CD8-positive, alpha-beta memory T cell (primary cell): ENCODE data around the gene CD9. TPM values are rescaled to one million over a fixed set of nuclear protein-coding genes. Genes with fewer than 3 reads are reported as not detected.

Experiments
- CTCF ChIA-PET: fragments of 350-600 bp; sonication (Branson Sonifier 250); formaldehyde crosslinking; loops from one replicate; lab custom pipeline; 2021; ENCODE audit warnings: antibody characterized with exemption; lab: Charles Lee
- POLR2A ChIA-PET: fragments of 350-600 bp; sonication (Branson Sonifier 250); formaldehyde crosslinking; loops from one replicate; lab custom pipeline; 2021; ENCODE audit warnings: antibody characterized with exemption; lab: Charles Lee
- DNase-seq, 5 donors: peaks; one replicate each; pipeline versions ENCODE4 v3.0.0 to v3.0.0-alpha.2; 2020 to 2022; ENCODE audit warnings: mixed read lengths in 1 of 5
- H3K27ac ChIP-seq: one replicate; pipeline ENCODE4 v1.7.0; 2013; ENCODE audit warnings: low read depth, mild to moderate bottlenecking, low read length, moderate library complexity
- H3K27me3 ChIP-seq: 2 replicates; pipeline ENCODE4 v1.7.0; 2013; ENCODE audit warnings: low read length, mild to moderate bottlenecking; ENCODE audit not compliant: insufficient read depth, poor library complexity, severe bottlenecking
- H3K36me3 ChIP-seq: 2 replicates; pipeline ENCODE4 v1.7.0; 2013; ENCODE audit warnings: mild to moderate bottlenecking, low read length, moderate library complexity; ENCODE audit not compliant: insufficient read depth
- H3K4me1 ChIP-seq: 2 replicates; pipeline ENCODE4 v1.7.0; 2013; ENCODE audit warnings: mild to moderate bottlenecking, low read length, moderate library complexity; ENCODE audit not compliant: insufficient read depth
- H3K4me3 ChIP-seq: 2 replicates; pipeline ENCODE4 v1.7.0; 2013; ENCODE audit warnings: mild to moderate bottlenecking, low read length
- H3K9me3 ChIP-seq: 2 replicates; pipeline ENCODE4 v1.7.0; 2013; ENCODE audit warnings: mild to moderate bottlenecking, low read length
- H3K27ac Mint-ChIP-seq, 8 donors: one replicate each; pipeline ENCODE4 v1.8.0; 2020 to 2021; ENCODE audit warnings: mixed read lengths in 8 of 8, mild to moderate bottlenecking in 6 of 8, inconsistent platforms in 3 of 8, moderate library complexity in 3 of 8
- H3K27me3 Mint-ChIP-seq, 2 donors: one replicate each; pipeline ENCODE4 v1.8.0; 2020 to 2021; ENCODE audit warnings: mixed read lengths in 2 of 2, mild to moderate bottlenecking in 1 of 2, moderate library complexity in 1 of 2
- H3K36me3 Mint-ChIP-seq, 3 donors: one replicate each; pipeline ENCODE4 v1.8.0; 2020 to 2021; ENCODE audit warnings: mixed read lengths in 3 of 3, inconsistent platforms in 1 of 3, mild to moderate bottlenecking in 1 of 3
- H3K4me1 Mint-ChIP-seq, 3 donors: one replicate each; pipeline ENCODE4 v1.8.0; 2020 to 2021; ENCODE audit warnings: mixed read lengths in 3 of 3, inconsistent platforms in 1 of 3, mild to moderate bottlenecking in 1 of 3
- H3K4me3 Mint-ChIP-seq, 7 donors: one replicate each; pipeline ENCODE4 v1.8.0; 2020 to 2021; ENCODE audit warnings: mixed read lengths in 7 of 7, mild to moderate bottlenecking in 6 of 7, moderate library complexity in 4 of 7, inconsistent platforms in 2 of 7
- H3K9me3 Mint-ChIP-seq, 5 donors: one replicate each; pipeline ENCODE4 v1.8.0; 2020 to 2022; ENCODE audit warnings: mixed read lengths in 5 of 5, mild to moderate bottlenecking in 3 of 5, moderate library complexity in 2 of 5, inconsistent platforms in 1 of 5
- polyA plus RNA-seq: library from polyadenylated mRNA; unstranded; fragments of 300-500 nt; fragmentation: Illumina TruSeq; gene quantifications from one replicate; pipeline ENCODE4 v1.2.3, GENCODE V29; 2021
- total RNA-seq, 2 experiments: library from RNA; stranded (reverse); gene quantifications; one replicate each; pipeline ENCODE4 v1.2.3, GENCODE V29; 2021

CD9 gene
- total and polyA plus RNA-seq, 3 experiments from 2014 or later, result 6.9 to 16.2 (median 13.5) TPM

- H3K27ac ChIP-seq, result no peak overlapping the region
Observed at GRCh38 chr12:6285063-6285477, 84.9 kb downstream of the CD9 start.

GRCh38 chr12:6285532-6286306 is 85.5 kb downstream of the CD9 start:
- no peak overlapping the region for H3K4me3 ChIP-seq
- DNase-seq, result no peak
- H3K27me3 ChIP-seq, result no peaks in the 10 kb centered on the region
- peaks cover 0 to 2% (median 0%) of the 10 kb centered on the region in 5 donors for H3K9me3 Mint-ChIP-seq
- no peaks in the 10 kb centered on the region for H3K36me3 ChIP-seq
- no peaks in the 10 kb centered on the region for H3K9me3 ChIP-seq
- H3K27ac ChIP-seq, result no peak overlapping the region
- peaks cover 2 to 5% (median 4%) of the 10 kb centered on the region in 3 donors for H3K4me1 Mint-ChIP-seq
- H3K4me1 ChIP-seq, result no peaks in the 10 kb centered on the region
- peaks cover 8 to 18% of the 10 kb centered on the region in 2 donors for H3K27me3 Mint-ChIP-seq
- no peaks in the 10 kb centered on the region for H3K36me3 Mint-ChIP-seq
- H3K27ac Mint-ChIP-seq, result no peak overlapping the region
- POLR2A ChIA-PET, result no interaction called here
- CTCF ChIA-PET, result interaction anchor here (1.0 to 8.0 kb wide), 11 partner anchors 29 to 298 kb away, joined by 3 to 94 read pairs (median 4); no protein-coding TSS in a partner anchor
- no peak overlapping the region for H3K4me3 Mint-ChIP-seq

More at GRCh38 chr12:6285063-6285477, 84.9 kb downstream of the CD9 start:
- H3K9me3 ChIP-seq, result no peaks in the 10 kb centered on the region
- DNase-seq, result peak; percentile 42 to 70 (median 49)
- no peaks in the 10 kb centered on the region for H3K36me3 ChIP-seq
- ChIA-PET CTCF (interaction anchor here (0.6 to 8.0 kb wide), 20 partner anchors 9 to 297 kb away, joined by 3 to 94 read pairs (median 4); no protein-coding TSS in a partner anchor), POLR2A (no interaction called here)
- no peaks in the 10 kb centered on the region for H3K36me3 Mint-ChIP-seq
- H3K4me1 Mint-ChIP-seq, result peaks cover 2 to 5% (median 4%) of the 10 kb centered on the region in 3 donors
- no peaks in the 10 kb centered on the region for H3K27me3 ChIP-seq
- H3K9me3 Mint-ChIP-seq, result peaks cover 0 to 2% (median 0%) of the 10 kb centered on the region in 5 donors
- no peak overlapping the region for H3K4me3 Mint-ChIP-seq
- H3K27ac Mint-ChIP-seq, result peak overlapping the region in 3 of 8 donors; percentile 18 to 70 (median 51)
- H3K4me3 ChIP-seq, result no peak overlapping the region
- H3K27me3 Mint-ChIP-seq, result peaks cover 9 to 23% of the 10 kb centered on the region in 2 donors
- no peaks in the 10 kb centered on the region for H3K4me1 ChIP-seq

Other genes with a start within 250 kb of the CD9 start
- under 1 TPM in 1 of 2 experiments, not detected in 1; 0.02 TPM for gene VWF, start 75.7 kb upstream of the CD9 start, total RNA-seq
- not detected for gene VWF, start 75.7 kb upstream of the CD9 start, polyA plus RNA-seq
- not detected for gene PLEKHG6, start 110.3 kb downstream of the CD9 start, total RNA-seq
- gene PLEKHG6, start 110.3 kb downstream of the CD9 start, polyA plus RNA-seq, result 0.72 TPM
- 10 to 100 TPM; 62.1 to 62.9 TPM for gene TNFRSF1A, start 141.7 kb downstream of the CD9 start, total RNA-seq
- 57.1 TPM for gene TNFRSF1A, start 141.7 kb downstream of the CD9 start, polyA plus RNA-seq
- gene SCNN1A, start 175.2 kb downstream of the CD9 start, total RNA-seq, result under 1 TPM; 0.77 to 0.93 TPM
- gene SCNN1A, start 175.2 kb downstream of the CD9 start, polyA plus RNA-seq, result 0.49 TPM
- gene LTBR, start 183.8 kb downstream of the CD9 start, total RNA-seq, result 1 to 10 TPM in 1 of 2 experiments, under 1 TPM in 1; 0.51 to 1.4 TPM
- not detected for gene LTBR, start 183.8 kb downstream of the CD9 start, polyA plus RNA-seq
- gene CD27, start 244.6 kb downstream of the CD9 start, total RNA-seq, result 100 to 1,000 TPM; 110 to 111 TPM
- 470 TPM for gene CD27, start 244.6 kb downstream of the CD9 start, polyA plus RNA-seq